ENCODE data around the gene VN1R5.

Gene VN1R5

GRCh38 chr1:247295274-247295684 is 39.4 kb downstream of the VN1R5 start:
- ChIA-PET POLR2A (no interaction called here), CTCF (no interaction called here)
- no peak overlapping the region for H3K4me3 ChIP-seq (ENCODE audit: control insufficient read depth in 1 of 7, extremely low read depth in 1 of 7, insufficient read depth in 4 of 7, low read depth in 2 of 7, low read length in 6 of 7)
- no peak overlapping the region for H3K27ac ChIP-seq (ENCODE audit: insufficient read depth in 1 of 2, low read depth in 1 of 2, low read length in 2 of 2, poor library complexity in 1 of 2, severe bottlenecking in 2 of 2)
- no peaks in the 10 kb centered on the region for H3K27me3 ChIP-seq (replicated peaks in 2 of 5; ENCODE audit: control insufficient read depth in 4 of 5, insufficient read depth in 5 of 5, low read length in 4 of 5)
- H3K36me3 ChIP-seq (ENCODE audit: control insufficient read depth in 4 of 4, insufficient read depth in 4 of 4, low read length in 3 of 4) = peaks cover 4 to 29% (median 25%) of the 10 kb centered on the region in 4 experiments
- no peaks in the 10 kb centered on the region for H3K9me3 ChIP-seq (ENCODE audit: control extremely low read depth in 1 of 5, control insufficient read depth in 4 of 5, insufficient read depth in 2 of 5, low read depth in 1 of 5, low read length in 4 of 5)
- 92% methylated on average over 6 of the region's 6 CpGs for WGBS (ENCODE audit: insufficient coverage)
- DNase-seq = no peak
- peaks cover 0 to 6% (median 4%) of the 10 kb centered on the region in 4 experiments for H3K4me1 ChIP-seq (ENCODE audit: control extremely low read depth in 1 of 4, control insufficient read depth in 4 of 4, insufficient read depth in 4 of 4, low read length in 3 of 4)

GRCh38 chr1:247295746-247296145 is 39.9 kb downstream of the VN1R5 start:
- no peak overlapping the region for H3K27ac ChIP-seq (ENCODE audit: insufficient read depth in 1 of 2, low read depth in 1 of 2, low read length in 2 of 2, poor library complexity in 1 of 2, severe bottlenecking in 2 of 2)
- H3K4me3 ChIP-seq (ENCODE audit: control insufficient read depth in 1 of 7, extremely low read depth in 1 of 7, insufficient read depth in 4 of 7, low read depth in 2 of 7, low read length in 6 of 7) = no peak overlapping the region
- DNase-seq = no peak
- H3K36me3 ChIP-seq (ENCODE audit: control insufficient read depth in 4 of 4, insufficient read depth in 4 of 4, low read length in 3 of 4) = peaks cover 4 to 32% (median 28%) of the 10 kb centered on the region in 4 experiments
- POLR2A ChIA-PET = no interaction called here
- 90% methylated on average over 4 of the region's 5 CpGs for WGBS (ENCODE audit: insufficient coverage)
- H3K4me1 ChIP-seq (ENCODE audit: control extremely low read depth in 1 of 4, control insufficient read depth in 4 of 4, insufficient read depth in 4 of 4, low read length in 3 of 4) = peaks cover 0 to 6% (median 4%) of the 10 kb centered on the region in 4 experiments
- H3K9me3 ChIP-seq (ENCODE audit: control extremely low read depth in 1 of 5, control insufficient read depth in 4 of 5, insufficient read depth in 2 of 5, low read depth in 1 of 5, low read length in 4 of 5) = no peaks in the 10 kb centered on the region
- H3K27me3 ChIP-seq (replicated peaks in 2 of 5; ENCODE audit: control insufficient read depth in 4 of 5, insufficient read depth in 5 of 5, low read length in 4 of 5) = no peaks in the 10 kb centered on the region
- CTCF ChIA-PET = no interaction called here

GRCh38 chr1:247296599-247297180 is 40.8 kb downstream of the VN1R5 start:
- no peak for DNase-seq
- Histone ChIP-seq H3K27ac (ENCODE audit: insufficient read depth in 1 of 2, low read depth in 1 of 2, low read length in 2 of 2, poor library complexity in 1 of 2, severe bottlenecking in 2 of 2) (peak overlapping the region in 1 of 2 experiments; percentile 29), H3K9me3 (ENCODE audit: control extremely low read depth in 1 of 5, control insufficient read depth in 4 of 5, insufficient read depth in 2 of 5, low read depth in 1 of 5, low read length in 4 of 5) (no peaks in the 10 kb centered on the region), H3K4me3 (ENCODE audit: control insufficient read depth in 1 of 7, extremely low read depth in 1 of 7, insufficient read depth in 4 of 7, low read depth in 2 of 7, low read length in 6 of 7) (no peak overlapping the region), H3K36me3 (ENCODE audit: control insufficient read depth in 4 of 4, insufficient read depth in 4 of 4, low read length in 3 of 4) (peaks cover 4 to 41% (median 34%) of the 10 kb centered on the region in 4 experiments), H3K4me1 (ENCODE audit: control extremely low read depth in 1 of 4, control insufficient read depth in 4 of 4, insufficient read depth in 4 of 4, low read length in 3 of 4) (peaks cover 0 to 6% (median 4%) of the 10 kb centered on the region in 4 experiments), H3K27me3 (replicated peaks in 2 of 5; ENCODE audit: control insufficient read depth in 4 of 5, insufficient read depth in 5 of 5, low read length in 4 of 5) (no peaks in the 10 kb centered on the region)
- CTCF ChIA-PET = no interaction called here
- WGBS (ENCODE audit: insufficient coverage) = 89% methylated on average over 8 of the region's 8 CpGs
- POLR2A ChIA-PET = no interaction called here

- ChIA-PET POLR2A (no interaction called here), CTCF (no interaction called here)
- Histone ChIP-seq H3K4me3 (ENCODE audit: control insufficient read depth in 1 of 7, extremely low read depth in 1 of 7, insufficient read depth in 4 of 7, low read depth in 2 of 7, low read length in 6 of 7) (no peak overlapping the region), H3K4me1 (ENCODE audit: control extremely low read depth in 1 of 4, control insufficient read depth in 4 of 4, insufficient read depth in 4 of 4, low read length in 3 of 4) (peaks cover 0 to 6% (median 4%) of the 10 kb centered on the region in 4 experiments), H3K9me3 (ENCODE audit: control extremely low read depth in 1 of 5, control insufficient read depth in 4 of 5, insufficient read depth in 2 of 5, low read depth in 1 of 5, low read length in 4 of 5) (no peaks in the 10 kb centered on the region), H3K36me3 (ENCODE audit: control insufficient read depth in 4 of 4, insufficient read depth in 4 of 4, low read length in 3 of 4) (peaks cover 5 to 49% (median 41%) of the 10 kb centered on the region in 4 experiments), H3K27ac (ENCODE audit: insufficient read depth in 1 of 2, low read depth in 1 of 2, low read length in 2 of 2, poor library complexity in 1 of 2, severe bottlenecking in 2 of 2) (peak overlapping the region in 1 of 2 experiments; percentile 29), H3K27me3 (replicated peaks in 2 of 5; ENCODE audit: control insufficient read depth in 4 of 5, insufficient read depth in 5 of 5, low read length in 4 of 5) (no peaks in the 10 kb centered on the region)
- 80% methylated on average over 7 of the region's 9 CpGs for WGBS (ENCODE audit: insufficient coverage)
- DNase-seq = no peak
Observed at GRCh38 chr1:247297263-247298123, 41.6 kb downstream of the VN1R5 start.

GRCh38 chr1:247298124-247298481 is 42.2 kb downstream of the VN1R5 start:
- Histone ChIP-seq H3K9me3 (ENCODE audit: control extremely low read depth in 1 of 5, control insufficient read depth in 4 of 5, insufficient read depth in 2 of 5, low read depth in 1 of 5, low read length in 4 of 5) (no peaks in the 10 kb centered on the region), H3K27me3 (replicated peaks in 2 of 5; ENCODE audit: control insufficient read depth in 4 of 5, insufficient read depth in 5 of 5, low read length in 4 of 5) (no peaks in the 10 kb centered on the region), H3K27ac (ENCODE audit: insufficient read depth in 1 of 2, low read depth in 1 of 2, low read length in 2 of 2, poor library complexity in 1 of 2, severe bottlenecking in 2 of 2) (no peak overlapping the region), H3K4me3 (ENCODE audit: control insufficient read depth in 1 of 7, extremely low read depth in 1 of 7, insufficient read depth in 4 of 7, low read depth in 2 of 7, low read length in 6 of 7) (no peak overlapping the region), H3K36me3 (ENCODE audit: control insufficient read depth in 4 of 4, insufficient read depth in 4 of 4, low read length in 3 of 4) (peaks cover 11 to 55% (median 44%) of the 10 kb centered on the region in 4 experiments), H3K4me1 (ENCODE audit: control extremely low read depth in 1 of 4, control insufficient read depth in 4 of 4, insufficient read depth in 4 of 4, low read length in 3 of 4) (peaks cover 0 to 6% (median 4%) of the 10 kb centered on the region in 4 experiments)
- CTCF ChIA-PET = no interaction called here
- 100% methylated on average over 6 of the region's 6 CpGs for WGBS (ENCODE audit: insufficient coverage)
- POLR2A ChIA-PET = no interaction called here
- DNase-seq = no peak

- H3K27me3 ChIP-seq (replicated peaks in 2 of 5; ENCODE audit: control insufficient read depth in 4 of 5, insufficient read depth in 5 of 5, low read length in 4 of 5) = no peaks in the 10 kb centered on the region
- peaks cover 15 to 61% (median 50%) of the 10 kb centered on the region in 4 experiments for H3K36me3 ChIP-seq (ENCODE audit: control insufficient read depth in 4 of 4, insufficient read depth in 4 of 4, low read length in 3 of 4)
- no peak overlapping the region for H3K4me3 ChIP-seq (ENCODE audit: control insufficient read depth in 1 of 7, extremely low read depth in 1 of 7, insufficient read depth in 4 of 7, low read depth in 2 of 7, low read length in 6 of 7)
- peaks cover 0 to 6% (median 4%) of the 10 kb centered on the region in 4 experiments for H3K4me1 ChIP-seq (ENCODE audit: control extremely low read depth in 1 of 4, control insufficient read depth in 4 of 4, insufficient read depth in 4 of 4, low read length in 3 of 4)
- WGBS (ENCODE audit: insufficient coverage) = 100% methylated on average over 3 of the region's 4 CpGs
- ChIA-PET CTCF (no interaction called here), POLR2A (no interaction called here)
- no peak for DNase-seq
- H3K9me3 ChIP-seq (ENCODE audit: control extremely low read depth in 1 of 5, control insufficient read depth in 4 of 5, insufficient read depth in 2 of 5, low read depth in 1 of 5, low read length in 4 of 5) = no peaks in the 10 kb centered on the region
- H3K27ac ChIP-seq (ENCODE audit: insufficient read depth in 1 of 2, low read depth in 1 of 2, low read length in 2 of 2, poor library complexity in 1 of 2, severe bottlenecking in 2 of 2) = no peak overlapping the region
Observed at GRCh38 chr1:247298701-247299100, 42.8 kb downstream of the VN1R5 start.

GRCh38 chr1:247299723-247300381 is 44.0 kb downstream of the VN1R5 start:
- peaks cover 0 to 6% (median 4%) of the 10 kb centered on the region in 4 experiments for H3K4me1 ChIP-seq (ENCODE audit: control extremely low read depth in 1 of 4, control insufficient read depth in 4 of 4, insufficient read depth in 4 of 4, low read length in 3 of 4)
- peaks cover 19 to 72% (median 60%) of the 10 kb centered on the region in 4 experiments for H3K36me3 ChIP-seq (ENCODE audit: control insufficient read depth in 4 of 4, insufficient read depth in 4 of 4, low read length in 3 of 4)
- 98% methylated on average over 11 of the region's 12 CpGs for WGBS (ENCODE audit: insufficient coverage)
- CTCF ChIA-PET = no interaction called here
- POLR2A ChIA-PET = no interaction called here
- H3K27ac ChIP-seq (ENCODE audit: insufficient read depth in 1 of 2, low read depth in 1 of 2, low read length in 2 of 2, poor library complexity in 1 of 2, severe bottlenecking in 2 of 2) = no peak overlapping the region
- no peak overlapping the region for H3K4me3 ChIP-seq (ENCODE audit: control insufficient read depth in 1 of 7, extremely low read depth in 1 of 7, insufficient read depth in 4 of 7, low read depth in 2 of 7, low read length in 6 of 7)
- no peak for DNase-seq
- H3K9me3 ChIP-seq (ENCODE audit: control extremely low read depth in 1 of 5, control insufficient read depth in 4 of 5, insufficient read depth in 2 of 5, low read depth in 1 of 5, low read length in 4 of 5) = no peaks in the 10 kb centered on the region
- H3K27me3 ChIP-seq (replicated peaks in 2 of 5; ENCODE audit: control insufficient read depth in 4 of 5, insufficient read depth in 5 of 5, low read length in 4 of 5) = no peaks in the 10 kb centered on the region

Data from common myeloid progenitor, CD34-positive (primary cell).